Stomach (tissue), 9 donors: ENCODE results near the gene NCKAP5. TPM values are rescaled to one million over a fixed set of nuclear protein-coding genes. Genes with fewer than 3 reads are reported as not detected.

ENCODE experiments used
- DNase-seq, 2 donors: peaks; one replicate each; pipeline versions ENCODE4 v3.0.0 to v3.0.0-alpha.2; 2013 to 2019
- H3K27ac ChIP-seq, 5 donors: fragments of 200-600 bp in 4 of 5; sonication (generic) in 4 of 5; one replicate each; pipeline ENCODE4 v1.5.1; 2013 to 2019; ENCODE audit warnings: mild to moderate bottlenecking in 1 of 5, moderate library complexity in 1 of 5
- H3K27me3 ChIP-seq, 3 donors: fragments of 200-600 bp; sonication (generic); one replicate each; pipeline ENCODE4 v1.5.1; 2017 to 2019; ENCODE audit warnings: mixed run types in 1 of 3
- H3K36me3 ChIP-seq, 4 donors: fragments of 200-600 bp; sonication (generic); 1 replicate in 3 of 4; 2 replicates in 1 of 4; pipeline ENCODE4 v1.5.1; 2016 to 2019
- H3K4me1 ChIP-seq, 4 donors: fragments of 200-600 bp; sonication (generic); one replicate each; pipeline ENCODE4 v1.5.1; 2016 to 2019
- H3K4me3 ChIP-seq, 4 donors: fragments of 200-600 bp; sonication (generic) in 3 of 4; one replicate each; pipeline ENCODE4 v1.5.1; 2016 to 2019; ENCODE audit warnings: mild to moderate bottlenecking in 1 of 4
- H3K9me3 ChIP-seq, 4 donors: fragments of 200-600 bp; sonication (generic); one replicate each; pipeline ENCODE4 v1.5.1; 2016 to 2019
- CTCF ChIP-seq, 7 experiments: fragments of 450-650 bp in 4 of 7; fragments of 200-600 bp in 3 of 7; sonication (generic) in 3 of 7; IDR thresholded peaks; one replicate each; pipeline ENCODE4 v1.5.1; 2016 to 2019; ENCODE audit warnings: antibody characterized with exemption in 7 of 7, control low read depth in 2 of 7, mild to moderate bottlenecking in 1 of 7
- EP300 ChIP-seq: sonication (generic); formaldehyde crosslinking; IDR thresholded peaks from one replicate; pipeline ENCODE4 v1.6.1; 2017; ENCODE audit warnings: antibody characterized with exemption
- POLR2A ChIP-seq, 4 donors: fragments of 450-650 bp; IDR thresholded peaks; one replicate each; pipeline ENCODE4 v1.6.1; 2016; ENCODE audit warnings: antibody characterized with exemption in 4 of 4, control low read depth in 2 of 4, mild to moderate bottlenecking in 1 of 4, moderate library complexity in 1 of 4
- POLR2AphosphoS5 ChIP-seq, 3 donors: sonication (generic); formaldehyde crosslinking; IDR thresholded peaks; one replicate each; pipeline ENCODE4 v1.6.1; 2016; ENCODE audit warnings: antibody characterized with exemption in 3 of 3
- WGBS, 5 donors: extraction: QIAGEN DNeasy Blood & Tissue Kit in 3 of 5; methylation state at CpG; one replicate each; pipeline versions ENCODE4 v1.1.5 to v1.1.7; 2013 to 2018; 5-methylcytosine and 5-hydroxymethylcytosine counted together
- intact Hi-C: fragments of 100-400 bp; cut with DNase I; formaldehyde crosslinking; loops from one replicate; pipeline ENCODE4 v1.15.1; 2023; ENCODE audit warnings: low total_unique reads
- polyA plus RNA-seq, 3 donors: library from polyadenylated mRNA; stranded (reverse); fragments of 200-250 nt; gene quantifications; one replicate each; pipeline ENCODE4 v1.2.3, GENCODE V29; 2013
- total RNA-seq, 5 donors: library from RNA; depleted of rRNA; stranded (reverse); fragments of >200 nt; gene quantifications; one replicate each; pipeline versions ENCODE4 v1.1.0 to v1.2.3, GENCODE V29; 2014 to 2016
- donor health status: healthy with polysubstance abuse.
- donor health status: Bipolar disorder and iron deficiency.
- donor health status: healthy.

NCKAP5 gene
- total and polyA plus RNA-seq, 8 donors, result 0.58 to 8.0 (median 1.6) TPM; not detected in 1

- H3K4me1 ChIP-seq, result no peaks in the 10 kb centered on the region
- no peak overlapping the region for H3K4me3 ChIP-seq
- no peak for DNase-seq
- H3K27me3 ChIP-seq, result no peaks in the 10 kb centered on the region
- WGBS, 5 donors, result 80 to 88% (median 82%) methylated on average over 2 of the region's 2 CpGs
- no peak for TF ChIP-seq POLR2AphosphoS5 (IDR thresholded peaks at IDR 0.05)
- TF ChIP-seq EP300, result no peak
- intact Hi-C loops, result no loop called here
- no peaks in the 10 kb centered on the region for H3K9me3 ChIP-seq
- H3K27ac ChIP-seq, result no peak overlapping the region
- no peaks in the 10 kb centered on the region for H3K36me3 ChIP-seq
These were observed 609.4 kb downstream of the NCKAP5 start for GRCh38 chr2:132958887-132959286.

GRCh38 chr2:132955871-132956615, 612.2 kb downstream of the NCKAP5 start:
- Histone ChIP-seq H3K4me1 (no peaks in the 10 kb centered on the region), H3K27ac (no peak overlapping the region), H3K9me3 (no peaks in the 10 kb centered on the region), H3K36me3 (no peaks in the 10 kb centered on the region), H3K4me3 (no peak overlapping the region), H3K27me3 (no peaks in the 10 kb centered on the region)
- no peak for DNase-seq
- intact Hi-C loops, result no loop called here
- TF ChIP-seq EP300 (no peak), POLR2A (IDR thresholded peaks at IDR 0.05) (no peak), CTCF (IDR thresholded peaks at IDR 0.05) (no peak), POLR2AphosphoS5 (IDR thresholded peaks at IDR 0.05) (no peak)
- 88 to 97% (median 93%) methylated on average over 6 of the region's 6 CpGs for WGBS, 5 donors

GRCh38 chr2:132953771-132954170, 614.5 kb downstream of the NCKAP5 start:
- Histone ChIP-seq H3K27ac (no peak overlapping the region), H3K36me3 (no peaks in the 10 kb centered on the region), H3K4me3 (no peak overlapping the region), H3K4me1 (no peaks in the 10 kb centered on the region), H3K27me3 (no peaks in the 10 kb centered on the region), H3K9me3 (no peaks in the 10 kb centered on the region)
- no peak for TF ChIP-seq POLR2A (IDR thresholded peaks at IDR 0.05)
- TF ChIP-seq EP300, result no peak
- no peak for TF ChIP-seq POLR2AphosphoS5 (IDR thresholded peaks at IDR 0.05)
- no peak for TF ChIP-seq CTCF (IDR thresholded peaks at IDR 0.05)
- DNase-seq, result no peak
- 83 to 100% (median 92%) methylated on average over 1 of the region's 1 CpG for WGBS, 5 donors
- intact Hi-C loops, result no loop called here

- TF ChIP-seq CTCF (IDR thresholded peaks at IDR 0.05) (no peak), POLR2A (IDR thresholded peaks at IDR 0.05) (no peak)
- no peak overlapping the region for H3K27ac ChIP-seq
- 57 to 71% (median 69%) methylated on average over 8 of the region's 8 CpGs for whole genome bisulfite sequencing, 5 donors
- no peaks in the 10 kb centered on the region for H3K27me3 ChIP-seq
- DNase-seq, result no peak
- H3K9me3 ChIP-seq, result no peaks in the 10 kb centered on the region
- no peaks in the 10 kb centered on the region for H3K36me3 ChIP-seq
- no peaks in the 10 kb centered on the region for H3K4me1 ChIP-seq
- no peak overlapping the region for H3K4me3 ChIP-seq
- intact Hi-C loops, result no loop called here
These were observed 617.1 kb downstream of the NCKAP5 start for GRCh38 chr2:132951008-132951714.

- 88 to 95% (median 94%) methylated on average over 3 of the region's 3 CpGs for WGBS, 5 donors
- Histone ChIP-seq H3K36me3 (no peaks in the 10 kb centered on the region), H3K9me3 (no peaks in the 10 kb centered on the region), H3K4me3 (no peak overlapping the region), H3K27me3 (no peaks in the 10 kb centered on the region), H3K27ac (no peak overlapping the region), H3K4me1 (no peaks in the 10 kb centered on the region)
- intact Hi-C loops, result no loop called here
- TF ChIP-seq EP300, result no peak
- TF ChIP-seq POLR2A (IDR thresholded peaks at IDR 0.05), result no peak
- no peak for TF ChIP-seq POLR2AphosphoS5 (IDR thresholded peaks at IDR 0.05)
- no peak for TF ChIP-seq CTCF (IDR thresholded peaks at IDR 0.05)
- DNase-seq, result no peak
These were observed 619.2 kb downstream of the NCKAP5 start for GRCh38 chr2:132949108-132949507.
